IPS-18a (cell line): ENCODE measurements around the gene STC2.

ENCODE experiments used
- H3K27ac ChIP-seq: one replicate; pipeline ENCODE4 v1.5.1; 2013; ENCODE audit warnings: low read length
- H3K27me3 ChIP-seq: one replicate; pipeline ENCODE4 v1.6.1; 2013; ENCODE audit warnings: mild to moderate bottlenecking, low read length; ENCODE audit not compliant: control insufficient read depth, insufficient read depth
- H3K36me3 ChIP-seq: one replicate; pipeline ENCODE4 v1.6.1; 2013; ENCODE audit warnings: low read depth, low read length; ENCODE audit not compliant: control insufficient read depth
- H3K4me1 ChIP-seq: one replicate; pipeline ENCODE4 v1.6.1; 2013; ENCODE audit warnings: low read depth, low read length; ENCODE audit not compliant: control insufficient read depth
- H3K4me3 ChIP-seq: one replicate; pipeline ENCODE4 v1.5.1; 2013; ENCODE audit warnings: low read length
- H3K9ac ChIP-seq: one replicate; pipeline ENCODE4 v1.6.1; 2013; ENCODE audit warnings: mild to moderate bottlenecking, low read length, moderate library complexity
- H3K9me3 ChIP-seq: one replicate; pipeline ENCODE4 v1.6.1; 2013; ENCODE audit warnings: low read depth, low read length; ENCODE audit not compliant: control insufficient read depth

The STC2 gene

GRCh38 chr5:173308226-173308625, 20.0 kb downstream of the STC2 start:
- H3K4me3 ChIP-seq = no peak overlapping the region
- peaks cover 17% of the 10 kb centered on the region for H3K4me1 ChIP-seq

GRCh38 chr5:173307695-173308094, 20.5 kb downstream of the STC2 start:
- peaks cover 13% of the 10 kb centered on the region for H3K27me3 ChIP-seq
- no peaks in the 10 kb centered on the region for H3K36me3 ChIP-seq
- H3K4me3 ChIP-seq = no peak overlapping the region
- peaks cover 22% of the 10 kb centered on the region for H3K4me1 ChIP-seq
- no peaks in the 10 kb centered on the region for H3K9me3 ChIP-seq
- H3K27ac ChIP-seq = no peak overlapping the region
- no peak overlapping the region for H3K9ac ChIP-seq

More at GRCh38 chr5:173308226-173308625, 20.0 kb downstream of the STC2 start:
- Histone ChIP-seq H3K27ac (no peak overlapping the region), H3K9ac (no peak overlapping the region), H3K9me3 (no peaks in the 10 kb centered on the region), H3K27me3 (peaks cover 13% of the 10 kb centered on the region), H3K36me3 (no peaks in the 10 kb centered on the region)

- Histone ChIP-seq H3K9ac (no peak overlapping the region), H3K27me3 (peaks cover 13% of the 10 kb centered on the region), H3K36me3 (no peaks in the 10 kb centered on the region), H3K4me1 (peaks cover 32% of the 10 kb centered on the region), H3K4me3 (no peak overlapping the region), H3K9me3 (no peaks in the 10 kb centered on the region), H3K27ac (no peak overlapping the region)
Measured at GRCh38 chr5:173306695-173307094, 21.5 kb downstream of the STC2 start.

- Histone ChIP-seq H3K27me3 (peaks cover 13% of the 10 kb centered on the region), H3K4me3 (no peak overlapping the region), H3K4me1 (peaks cover 36% of the 10 kb centered on the region), H3K36me3 (no peaks in the 10 kb centered on the region), H3K9me3 (no peaks in the 10 kb centered on the region), H3K9ac (no peak overlapping the region), H3K27ac (no peak overlapping the region)
Measured at GRCh38 chr5:173304591-173304988, 23.6 kb downstream of the STC2 start.

GRCh38 chr5:173303878-173304590, 24.2 kb downstream of the STC2 start:
- H3K27ac ChIP-seq = no peak overlapping the region
- H3K9ac ChIP-seq = peak overlapping the region; percentile 16
- peaks cover 36% of the 10 kb centered on the region for H3K4me1 ChIP-seq
- peaks cover 15% of the 10 kb centered on the region for H3K27me3 ChIP-seq
- no peaks in the 10 kb centered on the region for H3K9me3 ChIP-seq
- H3K4me3 ChIP-seq = peak overlapping the region; percentile 19
- no peaks in the 10 kb centered on the region for H3K36me3 ChIP-seq

- Histone ChIP-seq H3K9me3 (no peaks in the 10 kb centered on the region), H3K4me1 (peaks cover 36% of the 10 kb centered on the region), H3K9ac (no peak overlapping the region), H3K4me3 (no peak overlapping the region), H3K27ac (no peak overlapping the region), H3K27me3 (peaks cover 18% of the 10 kb centered on the region), H3K36me3 (no peaks in the 10 kb centered on the region)
Measured at GRCh38 chr5:173302546-173303155, 25.6 kb downstream of the STC2 start.

GRCh38 chr5:173301695-173302545, 26.3 kb downstream of the STC2 start:
- Histone ChIP-seq H3K4me3 (no peak overlapping the region), H3K9me3 (no peaks in the 10 kb centered on the region), H3K4me1 (peaks cover 36% of the 10 kb centered on the region), H3K9ac (no peak overlapping the region), H3K36me3 (no peaks in the 10 kb centered on the region), H3K27ac (no peak overlapping the region), H3K27me3 (peaks cover 18% of the 10 kb centered on the region)

- Histone ChIP-seq H3K9me3 (no peaks in the 10 kb centered on the region), H3K27ac (no peak overlapping the region), H3K27me3 (peaks cover 22% of the 10 kb centered on the region), H3K9ac (no peak overlapping the region), H3K4me3 (no peak overlapping the region), H3K4me1 (peaks cover 36% of the 10 kb centered on the region), H3K36me3 (no peaks in the 10 kb centered on the region)
Measured at GRCh38 chr5:173300389-173301047, 27.7 kb downstream of the STC2 start.

- H3K27ac ChIP-seq = no peak overlapping the region
- peaks cover 34% of the 10 kb centered on the region for H3K4me1 ChIP-seq
- H3K27me3 ChIP-seq = peaks cover 19% of the 10 kb centered on the region
- H3K9ac ChIP-seq = no peak overlapping the region
- H3K4me3 ChIP-seq = no peak overlapping the region
- H3K9me3 ChIP-seq = no peaks in the 10 kb centered on the region
- H3K36me3 ChIP-seq = no peaks in the 10 kb centered on the region
Measured at GRCh38 chr5:173299820-173300219, 28.4 kb downstream of the STC2 start.

GRCh38 chr5:173298213-173298926, 29.8 kb downstream of the STC2 start:
- H3K36me3 ChIP-seq = no peaks in the 10 kb centered on the region
- no peak overlapping the region for H3K9ac ChIP-seq
- H3K9me3 ChIP-seq = no peaks in the 10 kb centered on the region
- H3K4me1 ChIP-seq = peaks cover 29% of the 10 kb centered on the region
- no peak overlapping the region for H3K27ac ChIP-seq
- H3K4me3 ChIP-seq = no peak overlapping the region
- peaks cover 26% of the 10 kb centered on the region for H3K27me3 ChIP-seq

GRCh38 chr5:173297813-173298212, 30.4 kb downstream of the STC2 start:
- Histone ChIP-seq H3K27ac (no peak overlapping the region), H3K4me1 (peaks cover 23% of the 10 kb centered on the region), H3K4me3 (no peak overlapping the region), H3K9me3 (no peaks in the 10 kb centered on the region), H3K27me3 (peaks cover 30% of the 10 kb centered on the region), H3K36me3 (no peaks in the 10 kb centered on the region), H3K9ac (no peak overlapping the region)
